RWPE2 (cell line): ENCODE data around the gene FAM110D.

Source experiments
- ATAC-seq: fragments of 200-7000 bp; cut with Tn5 transposase; 3 replicates; pipeline ENCODE4 v1.9.1; 2021; ENCODE audit warnings: low read depth
- DNase-seq: peaks from one replicate; pipeline ENCODE4 v3.0.0-alpha.2; 2020; ENCODE audit warnings: low spot score
- H3K27ac ChIP-seq: fragments of 450-650 bp; 2 replicates; pipeline ENCODE4 v1.5.1; 2017; ENCODE audit warnings: mild to moderate bottlenecking; ENCODE audit not compliant: poor library complexity, severe bottlenecking
- H3K27me3 ChIP-seq: fragments of 250-450 bp; sonication (Bioruptor Pico); 2 replicates; pipeline ENCODE4 v1.5.1; 2021; ENCODE audit warnings: mild to moderate bottlenecking, moderate library complexity; ENCODE audit not compliant: insufficient read depth, poor library complexity, severe bottlenecking
- H3K36me3 ChIP-seq: fragments of 250-450 bp; sonication (Bioruptor Pico); 2 replicates; pipeline ENCODE4 v1.5.1; 2020; ENCODE audit warnings: low read depth, mild to moderate bottlenecking, moderate library complexity
- H3K4me1 ChIP-seq: fragments of 250-450 bp; sonication (Bioruptor Pico); 2 replicates; pipeline ENCODE4 v1.5.1; 2021; ENCODE audit warnings: mild to moderate bottlenecking, moderate library complexity; ENCODE audit not compliant: insufficient read depth, poor library complexity, severe bottlenecking
- H3K4me3 ChIP-seq: fragments of 250-450 bp; sonication (Bioruptor Pico); 2 replicates; pipeline ENCODE4 v1.5.1; 2021; ENCODE audit warnings: mild to moderate bottlenecking, moderate library complexity; ENCODE audit not compliant: severe bottlenecking
- H3K9me3 ChIP-seq: fragments of 250-450 bp; sonication (Bioruptor Pico); 2 replicates; pipeline ENCODE4 v1.5.1; 2021; ENCODE audit warnings: mild to moderate bottlenecking, moderate library complexity; ENCODE audit not compliant: severe bottlenecking
- TF ChIP-seq, protein P1 (sequence below): fragments of 450-650 bp; IDR thresholded peaks from one replicate; pipeline ENCODE4 v1.5.1; 2017; ENCODE audit warnings: mild to moderate bottlenecking, moderate library complexity; ENCODE audit not compliant: poor library complexity, severe bottlenecking

The FAM110D gene

GRCh38 chr1:26122988-26123973 is 35.6 kb upstream of the FAM110D start:
- TF ChIP-seq, protein P1, sequence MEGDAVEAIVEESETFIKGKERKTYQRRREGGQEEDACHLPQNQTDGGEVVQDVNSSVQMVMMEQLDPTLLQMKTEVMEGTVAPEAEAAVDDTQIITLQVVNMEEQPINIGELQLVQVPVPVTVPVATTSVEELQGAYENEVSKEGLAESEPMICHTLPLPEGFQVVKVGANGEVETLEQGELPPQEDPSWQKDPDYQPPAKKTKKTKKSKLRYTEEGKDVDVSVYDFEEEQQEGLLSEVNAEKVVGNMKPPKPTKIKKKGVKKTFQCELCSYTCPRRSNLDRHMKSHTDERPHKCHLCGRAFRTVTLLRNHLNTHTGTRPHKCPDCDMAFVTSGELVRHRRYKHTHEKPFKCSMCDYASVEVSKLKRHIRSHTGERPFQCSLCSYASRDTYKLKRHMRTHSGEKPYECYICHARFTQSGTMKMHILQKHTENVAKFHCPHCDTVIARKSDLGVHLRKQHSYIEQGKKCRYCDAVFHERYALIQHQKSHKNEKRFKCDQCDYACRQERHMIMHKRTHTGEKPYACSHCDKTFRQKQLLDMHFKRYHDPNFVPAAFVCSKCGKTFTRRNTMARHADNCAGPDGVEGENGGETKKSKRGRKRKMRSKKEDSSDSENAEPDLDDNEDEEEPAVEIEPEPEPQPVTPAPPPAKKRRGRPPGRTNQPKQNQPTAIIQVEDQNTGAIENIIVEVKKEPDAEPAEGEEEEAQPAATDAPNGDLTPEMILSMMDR, result no peak
- Histone ChIP-seq H3K4me3 (no peak overlapping the region), H3K36me3 (peaks cover 13% of the 10 kb centered on the region), H3K27me3 (no peaks in the 10 kb centered on the region), H3K9me3 (no peaks in the 10 kb centered on the region), H3K4me1 (peaks cover 37% of the 10 kb centered on the region), H3K27ac (peak overlapping the region; percentile 52)
- peak; percentile 94 for ATAC-seq
- no peak for DNase-seq

- H3K4me1 ChIP-seq, result peaks cover 37% of the 10 kb centered on the region
- H3K27ac ChIP-seq, result peak overlapping the region; percentile 52
- DNase-seq, result no peak
- no peak for ATAC-seq
- H3K4me3 ChIP-seq, result no peak overlapping the region
- no peaks in the 10 kb centered on the region for H3K9me3 ChIP-seq
- peaks cover 5% of the 10 kb centered on the region; the same call in 1 of the 2 replicates for H3K36me3 ChIP-seq
- no peaks in the 10 kb centered on the region for H3K27me3 ChIP-seq
- TF ChIP-seq, protein P1, result no peak
Measured at GRCh38 chr1:26124418-26125331, 34.2 kb upstream of the FAM110D start.

- TF ChIP-seq, protein P1, result no peak
- ATAC-seq, result no peak
- Histone ChIP-seq H3K36me3 (peaks cover 5% of the 10 kb centered on the region; the same call in 1 of the 2 replicates), H3K27me3 (no peaks in the 10 kb centered on the region), H3K4me1 (peaks cover 37% of the 10 kb centered on the region), H3K9me3 (no peaks in the 10 kb centered on the region), H3K4me3 (no peak overlapping the region), H3K27ac (no peak overlapping the region)
- DNase-seq, result no peak
Measured at GRCh38 chr1:26125382-26125781, 33.5 kb upstream of the FAM110D start.

- Histone ChIP-seq H3K27ac (peak overlapping the region; percentile 35), H3K9me3 (no peaks in the 10 kb centered on the region), H3K4me1 (peaks cover 37% of the 10 kb centered on the region), H3K27me3 (no peaks in the 10 kb centered on the region), H3K4me3 (no peak overlapping the region), H3K36me3 (peaks cover 5% of the 10 kb centered on the region; the same call in 1 of the 2 replicates)
- DNase-seq, result no peak
- TF ChIP-seq, protein P1, result no peak
- ATAC-seq, result no peak
Measured at GRCh38 chr1:26125946-26126320, 32.9 kb upstream of the FAM110D start.
